HUES6 (cell line): ENCODE data around the gene CRTAC1.

Experiments
- H3K27ac ChIP-seq: 2 replicates; pipeline ENCODE4 v1.7.0; 2013; ENCODE audit warnings: low read depth, mild to moderate bottlenecking, low read length, inconsistent platforms
- H3K27me3 ChIP-seq: 2 replicates; pipeline ENCODE4 v1.6.1; 2013; ENCODE audit warnings: low read length; ENCODE audit not compliant: control insufficient read depth, insufficient read depth
- H3K36me3 ChIP-seq: 2 replicates; pipeline ENCODE4 v1.6.1; 2013; ENCODE audit warnings: low read length; ENCODE audit not compliant: control insufficient read depth, insufficient read depth
- H3K4me1 ChIP-seq: 2 replicates; pipeline ENCODE4 v1.6.1; 2013; ENCODE audit warnings: low read length; ENCODE audit not compliant: control insufficient read depth, insufficient read depth
- H3K4me3 ChIP-seq: 2 replicates; pipeline ENCODE4 v1.5.1; 2013; ENCODE audit warnings: low read depth, low read length
- H3K9ac ChIP-seq: one replicate; pipeline ENCODE4 v1.6.1; 2013; ENCODE audit warnings: mild to moderate bottlenecking, low read length
- H3K9me3 ChIP-seq: 2 replicates; pipeline ENCODE4 v1.6.1; 2013; ENCODE audit warnings: low read depth, low read length; ENCODE audit not compliant: control insufficient read depth, insufficient read depth

CRTAC1 gene

GRCh38 chr10:97911217-97911616 is 119.2 kb downstream of the CRTAC1 start:
- H3K9ac ChIP-seq = no peak overlapping the region
- no peaks in the 10 kb centered on the region for H3K9me3 ChIP-seq
- H3K27me3 ChIP-seq = peaks cover 26% of the 10 kb centered on the region; the same call in 1 of the 2 replicates
- H3K36me3 ChIP-seq = no peaks in the 10 kb centered on the region
- peaks cover 4% of the 10 kb centered on the region; the same call in 1 of the 2 replicates for H3K4me1 ChIP-seq
- H3K4me3 ChIP-seq = no peak overlapping the region
- H3K27ac ChIP-seq = no peak overlapping the region

DNA sequence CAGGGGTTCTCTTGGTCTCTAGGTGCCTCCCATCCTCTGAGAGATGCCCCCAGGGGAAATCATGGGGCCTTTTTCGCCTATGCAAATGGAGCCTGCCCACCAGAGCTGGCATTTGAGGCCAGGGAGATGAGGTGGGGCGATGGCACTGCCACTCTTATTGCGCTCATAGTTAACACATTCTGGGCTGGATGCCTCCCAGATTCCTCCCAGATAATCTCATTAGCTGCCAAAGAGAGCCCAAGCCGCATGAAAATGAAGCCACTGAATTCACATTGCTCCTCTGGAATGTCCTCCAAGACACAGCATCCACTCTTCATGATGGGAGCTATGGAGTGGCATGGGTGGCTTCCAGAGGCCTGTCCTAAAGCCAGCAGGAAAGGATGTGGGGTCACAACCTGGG is 119.8 kb downstream of the CRTAC1 start:
- Histone ChIP-seq H3K36me3 (no peaks in the 10 kb centered on the region), H3K9me3 (no peaks in the 10 kb centered on the region), H3K27ac (no peak overlapping the region), H3K9ac (no peak overlapping the region), H3K4me1 (peaks cover 4% of the 10 kb centered on the region; the same call in 1 of the 2 replicates), H3K27me3 (peaks cover 21% of the 10 kb centered on the region; the same call in 1 of the 2 replicates), H3K4me3 (no peak overlapping the region)

DNA sequence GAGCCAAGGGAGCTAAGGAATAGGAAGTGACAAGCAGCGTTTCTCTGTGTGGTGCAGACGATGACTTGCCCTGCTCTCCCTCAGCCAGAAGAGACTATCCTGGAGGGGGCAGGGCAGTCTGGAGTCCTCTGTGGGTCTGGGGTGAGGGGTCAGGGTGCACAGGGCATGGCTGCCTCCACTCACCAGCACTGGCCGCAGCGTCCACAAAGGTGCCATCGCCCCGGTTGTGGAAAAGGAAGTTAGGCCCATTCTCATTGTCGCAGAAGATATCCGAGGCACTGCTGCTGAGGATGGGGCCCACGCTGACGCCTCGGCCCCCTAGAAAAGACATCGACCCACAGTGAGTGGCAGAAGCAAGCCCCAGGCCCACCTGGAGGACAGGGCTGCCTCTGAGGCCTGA is 122.6 kb downstream of the CRTAC1 start:
- H3K36me3 ChIP-seq = no peaks in the 10 kb centered on the region
- peaks cover 5% of the 10 kb centered on the region; the same call in 1 of the 2 replicates for H3K27me3 ChIP-seq
- no peak overlapping the region for H3K9ac ChIP-seq

DNA sequence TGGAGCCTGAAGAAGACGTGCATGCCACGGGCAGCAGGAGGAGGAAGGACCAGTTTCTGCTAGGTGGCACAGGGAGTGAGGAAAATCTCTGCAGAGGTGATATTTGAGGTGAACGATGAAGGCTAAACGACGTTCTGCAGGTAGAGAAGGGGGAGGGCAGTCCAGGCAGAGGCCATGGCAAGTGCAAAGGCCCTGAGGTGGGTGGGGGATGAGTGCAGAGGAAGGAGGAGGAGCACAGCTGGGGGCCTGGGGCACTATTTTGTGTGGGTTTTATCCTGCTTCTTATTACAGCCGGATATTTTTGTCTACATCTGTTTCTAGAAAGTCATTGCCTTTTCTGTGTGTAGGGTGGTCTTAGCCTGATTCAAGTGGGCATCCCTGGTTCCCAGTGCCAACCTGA is 123.2 kb downstream of the CRTAC1 start:
- Histone ChIP-seq H3K36me3 (no peaks in the 10 kb centered on the region), H3K27me3 (no peaks in the 10 kb centered on the region), H3K9me3 (no peaks in the 10 kb centered on the region), H3K9ac (no peak overlapping the region), H3K4me3 (no peak overlapping the region), H3K4me1 (peaks cover 7% of the 10 kb centered on the region; the same call in 1 of the 2 replicates), H3K27ac (no peak overlapping the region)

More for the DNA sequence above, 122.6 kb downstream of the CRTAC1 start:
- Histone ChIP-seq H3K27ac (no peak overlapping the region), H3K4me1 (peaks cover 7% of the 10 kb centered on the region; the same call in 1 of the 2 replicates), H3K4me3 (no peak overlapping the region), H3K9me3 (no peaks in the 10 kb centered on the region)

GRCh38 chr10:97905276-97905675 is 125.1 kb downstream of the CRTAC1 start:
- no peaks in the 10 kb centered on the region for H3K27me3 ChIP-seq
- H3K4me1 ChIP-seq = peaks cover 7% of the 10 kb centered on the region; the same call in 1 of the 2 replicates
- H3K9me3 ChIP-seq = no peaks in the 10 kb centered on the region
- no peak overlapping the region for H3K4me3 ChIP-seq
- H3K9ac ChIP-seq = no peak overlapping the region
- H3K27ac ChIP-seq = no peak overlapping the region
- H3K36me3 ChIP-seq = no peaks in the 10 kb centered on the region

DNA sequence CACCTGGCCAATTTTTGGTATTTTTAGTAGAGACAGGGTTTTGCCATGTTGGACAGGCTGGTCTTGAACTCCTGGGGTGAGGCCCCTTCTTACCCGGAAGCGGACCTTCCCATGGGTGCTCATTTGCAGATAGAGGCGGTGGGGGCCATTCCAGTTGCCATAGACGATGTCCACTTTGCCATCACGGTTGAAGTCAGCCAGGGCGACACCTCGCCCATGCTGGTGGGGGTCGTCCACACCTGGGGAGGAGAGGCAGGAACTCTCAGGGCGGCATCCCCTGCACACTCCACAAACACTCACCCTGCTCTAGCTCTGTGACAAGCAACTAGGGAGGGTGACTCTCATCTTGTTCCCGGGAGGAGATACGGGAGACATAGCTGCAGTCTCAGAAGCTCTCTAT is 125.8 kb downstream of the CRTAC1 start:
- H3K27me3 ChIP-seq = no peaks in the 10 kb centered on the region
- H3K9me3 ChIP-seq = no peaks in the 10 kb centered on the region
- H3K4me3 ChIP-seq = no peak overlapping the region
- peaks cover 7% of the 10 kb centered on the region; the same call in 1 of the 2 replicates for H3K4me1 ChIP-seq
- no peak overlapping the region for H3K27ac ChIP-seq
- H3K9ac ChIP-seq = no peak overlapping the region
- H3K36me3 ChIP-seq = no peaks in the 10 kb centered on the region

DNA sequence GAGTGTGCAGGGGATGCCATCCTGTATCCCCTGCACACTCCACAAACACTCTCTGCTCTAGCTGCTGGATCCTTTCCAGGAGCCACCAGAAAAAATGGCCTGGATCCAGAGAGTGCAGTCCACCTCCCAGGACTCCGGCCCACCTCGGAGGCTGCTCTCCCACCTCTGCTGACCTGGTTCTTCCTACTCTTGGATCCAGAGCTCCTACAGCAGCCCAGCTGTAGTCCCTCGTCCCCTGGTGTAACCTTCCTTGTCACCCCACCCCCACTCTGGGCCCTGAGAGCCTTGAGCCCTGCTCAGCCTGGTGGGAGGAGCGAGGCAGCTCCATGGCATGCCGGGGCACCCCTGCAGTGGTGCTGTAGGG is 126.4 kb downstream of the CRTAC1 start:
- Histone ChIP-seq H3K4me3 (no peak overlapping the region), H3K4me1 (peaks cover 7% of the 10 kb centered on the region; the same call in 1 of the 2 replicates), H3K27ac (no peak overlapping the region), H3K36me3 (no peaks in the 10 kb centered on the region), H3K27me3 (no peaks in the 10 kb centered on the region), H3K9me3 (no peaks in the 10 kb centered on the region), H3K9ac (no peak overlapping the region)

- Histone ChIP-seq H3K9me3 (no peaks in the 10 kb centered on the region), H3K9ac (no peak overlapping the region), H3K27ac (no peak overlapping the region), H3K4me3 (no peak overlapping the region), H3K4me1 (peaks cover 11% of the 10 kb centered on the region; the same call in 1 of the 2 replicates), H3K27me3 (no peaks in the 10 kb centered on the region), H3K36me3 (no peaks in the 10 kb centered on the region)
Measured at GRCh38 chr10:97903128-97904017, 127.0 kb downstream of the CRTAC1 start.

- H3K27ac ChIP-seq = no peak overlapping the region
Measured at GRCh38 chr10:97901381-97901780, 129.0 kb downstream of the CRTAC1 start.

DNA sequence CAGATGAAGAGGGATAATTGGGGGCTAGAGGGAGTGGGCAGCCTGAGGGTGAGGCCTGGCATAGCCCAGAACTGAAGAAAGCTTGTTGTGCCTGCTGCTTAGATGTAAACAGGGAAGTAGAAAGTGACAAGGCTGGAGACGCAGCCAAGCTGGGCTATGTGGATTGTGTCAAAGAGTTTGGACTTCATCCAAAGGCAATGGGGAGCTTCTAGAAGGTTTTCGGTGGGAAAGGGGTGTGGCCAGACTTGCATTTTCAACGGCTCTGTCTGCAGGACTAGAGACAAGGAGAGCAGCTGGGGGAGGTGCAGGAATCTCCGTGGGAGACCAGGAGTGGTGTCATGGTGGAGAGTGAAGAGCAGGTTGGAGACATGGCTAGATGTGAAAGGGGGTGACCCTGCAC is 132.0 kb downstream of the CRTAC1 start:
- Histone ChIP-seq H3K27ac (no peak overlapping the region), H3K36me3 (no peaks in the 10 kb centered on the region), H3K4me3 (no peak overlapping the region), H3K9me3 (no peaks in the 10 kb centered on the region), H3K9ac (no peak overlapping the region), H3K27me3 (no peaks in the 10 kb centered on the region), H3K4me1 (peaks cover 6% of the 10 kb centered on the region; the same call in 1 of the 2 replicates)

More at GRCh38 chr10:97901381-97901780, 129.0 kb downstream of the CRTAC1 start:
- Histone ChIP-seq H3K4me3 (no peak overlapping the region), H3K9ac (no peak overlapping the region), H3K9me3 (no peaks in the 10 kb centered on the region), H3K27me3 (no peaks in the 10 kb centered on the region), H3K4me1 (peaks cover 13% of the 10 kb centered on the region; the same call in 1 of the 2 replicates), H3K36me3 (no peaks in the 10 kb centered on the region)

DNA sequence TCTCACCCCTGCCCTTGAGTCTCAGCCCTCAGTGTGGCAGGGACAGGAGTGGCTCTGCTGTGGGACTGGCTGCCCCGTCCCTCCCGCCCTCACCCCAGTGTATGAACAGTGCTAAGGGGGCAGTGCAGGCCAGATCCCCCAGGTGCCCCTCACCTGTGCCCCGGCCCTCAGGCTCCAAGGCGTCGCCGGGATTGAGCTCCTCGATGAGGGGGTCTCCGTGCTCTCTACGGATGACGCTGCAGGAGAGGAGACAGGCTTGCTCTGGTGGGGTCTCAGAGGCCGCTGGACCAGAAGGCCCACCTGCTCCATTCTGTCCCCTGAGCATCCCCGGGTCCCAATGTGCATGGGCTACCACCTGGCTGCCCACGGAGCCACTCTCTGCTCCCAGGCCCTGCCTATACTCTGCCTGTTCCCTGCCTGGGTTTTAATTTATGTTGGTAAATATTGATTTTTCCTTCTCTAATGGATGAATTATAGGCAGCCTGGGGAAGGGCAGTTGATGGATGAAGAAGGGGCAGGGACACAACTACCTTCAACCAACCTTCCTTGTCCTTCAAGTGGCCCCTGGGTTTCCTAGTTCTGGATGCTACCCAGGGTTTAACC is 133.6 kb downstream of the CRTAC1 start:
- no peaks in the 10 kb centered on the region for H3K36me3 ChIP-seq
- H3K9me3 ChIP-seq = no peaks in the 10 kb centered on the region
- no peak overlapping the region for H3K9ac ChIP-seq
- no peak overlapping the region for H3K27ac ChIP-seq
- H3K27me3 ChIP-seq = no peaks in the 10 kb centered on the region
- H3K4me1 ChIP-seq = peaks cover 11% of the 10 kb centered on the region; the same call in 1 of the 2 replicates
- no peak overlapping the region for H3K4me3 ChIP-seq
